DMS153 treated with DMSO at 0.1 percent for 48 hours (cell line): Measurements from ENCODE around the gene RAB34.

ENCODE experiments used
- DNase-seq: peaks from one replicate; lab custom pipeline; 2025; ENCODE audit not compliant: unreplicated experiment; lab: John Stamatoyannopoulos, UW

The RAB34 gene

GRCh38 chr17:28717578-28718332 lies at the start of gene RAB34:
Gene RAB34 (minus strand): TSS chr17:28717868. CDS start chr17:28717266, 602 bp downstream.
- DNase-seq: peak; percentile 66

- no peak for DNase-seq
These were observed 47.4 kb upstream of the RAB34 start for GRCh38 chr17:28765038-28765437.

DNA sequence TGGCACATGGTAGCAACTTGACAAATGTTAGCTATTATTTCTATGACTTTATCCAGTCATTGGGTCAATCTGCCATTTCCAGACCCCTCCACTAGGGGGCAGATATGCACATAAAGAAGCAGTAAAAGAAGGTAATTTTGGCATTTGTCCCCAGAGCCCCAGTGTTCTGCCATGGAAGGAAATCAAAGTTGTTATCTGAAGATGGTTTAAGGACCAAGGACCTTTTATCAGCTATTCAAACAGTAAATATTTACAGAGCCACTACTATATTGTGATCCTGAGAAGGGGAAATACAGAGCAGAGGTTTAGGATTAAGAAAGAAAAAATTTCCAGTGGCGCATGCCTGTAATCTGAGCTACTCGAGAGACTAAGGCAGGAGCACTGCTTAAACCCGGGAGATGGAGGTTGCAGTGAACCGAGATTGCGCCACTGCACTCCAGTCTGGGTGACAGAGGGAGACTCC lies 46.2 kb upstream of the RAB34 start:
- DNase-seq: peak; percentile 49

- DNase-seq: no peak
These were observed 45.6 kb upstream of the RAB34 start for GRCh38 chr17:28763137-28763799.

DNA sequence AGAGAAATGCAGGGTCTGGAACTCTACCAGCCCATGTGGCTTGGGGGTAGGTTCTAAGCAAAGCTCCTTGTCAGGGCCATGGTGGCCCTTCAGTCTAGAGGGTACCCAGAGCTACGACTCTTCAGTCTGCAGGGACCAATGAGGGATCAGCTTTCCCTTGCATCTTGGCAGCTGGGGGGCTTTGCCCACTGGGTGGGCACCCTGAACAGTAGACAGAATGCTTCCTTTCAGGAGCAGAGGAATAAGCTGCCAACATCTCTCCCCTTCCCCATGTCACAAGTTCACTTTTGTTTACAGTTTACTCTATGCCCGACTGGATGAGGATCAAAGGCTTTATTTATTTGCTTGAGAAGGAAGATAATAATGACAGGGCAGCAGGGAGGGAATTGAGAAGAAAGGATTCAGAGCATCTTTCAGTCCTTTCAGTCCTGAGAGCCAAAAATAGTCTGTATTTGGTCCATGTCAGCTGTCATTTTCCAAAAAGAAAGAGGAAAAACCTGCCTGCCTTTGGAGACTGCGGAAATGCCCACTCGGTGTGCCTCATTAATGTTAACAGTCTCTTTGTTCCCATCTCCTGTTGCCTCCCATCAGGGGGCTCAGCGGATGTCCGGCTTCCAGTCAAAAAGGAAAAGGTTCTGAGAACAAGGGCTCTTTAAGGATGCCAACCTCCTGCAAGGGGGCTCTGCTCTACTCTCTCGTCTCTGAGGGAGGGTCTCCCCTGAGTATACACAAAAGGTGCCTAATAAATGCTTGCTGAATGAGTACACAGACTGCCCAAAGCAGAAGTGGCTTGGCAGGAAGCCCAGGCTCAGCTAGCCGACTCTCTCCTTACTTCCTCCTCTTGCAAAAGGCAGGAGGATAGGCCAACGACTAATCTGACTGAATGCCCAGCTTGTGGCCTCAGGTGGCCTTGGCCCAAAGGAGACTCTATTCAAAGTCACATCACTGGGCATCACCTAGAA lies 43.2 kb upstream of the RAB34 start:
- peak; percentile 98 for DNase-seq

- no peak for DNase-seq
These were observed 41.7 kb upstream of the RAB34 start for GRCh38 chr17:28759256-28759865.

DNA sequence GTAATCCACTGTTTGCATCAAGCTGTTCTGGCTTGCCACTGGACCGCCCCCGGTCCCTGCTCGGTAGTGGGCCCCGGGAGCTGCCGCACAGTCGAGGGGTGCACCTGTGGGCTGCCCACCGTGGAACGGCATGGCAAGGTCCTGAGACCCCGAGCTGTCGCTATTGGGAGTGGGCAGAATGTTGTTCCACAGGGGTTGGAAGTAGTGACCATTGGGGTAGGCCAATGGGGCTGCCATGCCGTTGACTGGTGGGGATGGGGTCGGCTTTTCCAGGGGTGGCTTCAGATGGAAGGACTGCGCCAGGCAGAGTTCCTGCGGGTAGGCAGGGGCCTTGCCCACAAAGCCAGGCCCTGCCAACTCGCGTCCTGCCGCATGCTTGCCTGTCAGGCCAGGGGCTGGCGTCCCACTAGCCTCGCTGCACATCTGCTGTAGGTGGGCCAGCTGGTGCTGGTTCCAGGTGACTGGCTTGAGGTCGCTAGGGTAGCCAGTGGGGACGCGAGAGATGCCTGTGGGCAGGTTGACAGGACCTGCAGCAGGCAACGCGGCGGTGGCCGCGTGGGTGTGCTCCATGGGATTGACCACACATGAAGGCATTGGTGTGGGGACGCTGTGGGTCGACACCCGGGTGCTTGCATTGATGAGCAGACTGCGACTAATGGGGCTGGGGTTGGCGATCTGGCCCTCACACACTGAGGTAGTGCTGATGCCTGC lies 40.9 kb upstream of the RAB34 start:
- DNase-seq: no peak

GRCh38 chr17:28756049-28756804 lies 38.6 kb upstream of the RAB34 start:
- DNase-seq: no peak

DNA sequence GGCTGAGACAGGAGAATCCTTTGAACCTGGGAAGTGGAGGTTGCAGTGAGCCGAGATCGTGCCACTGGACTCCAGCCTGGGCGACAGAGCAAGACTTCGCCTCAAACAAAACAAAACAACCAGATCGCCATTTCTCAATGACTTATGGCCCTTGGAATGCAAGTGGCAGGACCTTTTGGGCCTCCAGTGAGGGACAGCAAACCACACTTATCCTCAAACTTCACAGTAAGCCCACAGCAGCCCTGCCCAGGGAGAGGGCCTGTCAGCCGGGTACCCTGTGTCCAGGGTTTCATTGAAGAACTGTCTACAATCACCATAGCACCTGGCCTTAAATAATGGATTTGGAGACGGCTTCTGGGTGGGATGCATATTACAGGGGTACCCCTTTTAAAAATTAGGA lies 37.8 kb upstream of the RAB34 start:
- no peak for DNase-seq

GRCh38 chr17:28751600-28752366 lies 34.1 kb upstream of the RAB34 start:
- DNase-seq: no peak

DNA sequence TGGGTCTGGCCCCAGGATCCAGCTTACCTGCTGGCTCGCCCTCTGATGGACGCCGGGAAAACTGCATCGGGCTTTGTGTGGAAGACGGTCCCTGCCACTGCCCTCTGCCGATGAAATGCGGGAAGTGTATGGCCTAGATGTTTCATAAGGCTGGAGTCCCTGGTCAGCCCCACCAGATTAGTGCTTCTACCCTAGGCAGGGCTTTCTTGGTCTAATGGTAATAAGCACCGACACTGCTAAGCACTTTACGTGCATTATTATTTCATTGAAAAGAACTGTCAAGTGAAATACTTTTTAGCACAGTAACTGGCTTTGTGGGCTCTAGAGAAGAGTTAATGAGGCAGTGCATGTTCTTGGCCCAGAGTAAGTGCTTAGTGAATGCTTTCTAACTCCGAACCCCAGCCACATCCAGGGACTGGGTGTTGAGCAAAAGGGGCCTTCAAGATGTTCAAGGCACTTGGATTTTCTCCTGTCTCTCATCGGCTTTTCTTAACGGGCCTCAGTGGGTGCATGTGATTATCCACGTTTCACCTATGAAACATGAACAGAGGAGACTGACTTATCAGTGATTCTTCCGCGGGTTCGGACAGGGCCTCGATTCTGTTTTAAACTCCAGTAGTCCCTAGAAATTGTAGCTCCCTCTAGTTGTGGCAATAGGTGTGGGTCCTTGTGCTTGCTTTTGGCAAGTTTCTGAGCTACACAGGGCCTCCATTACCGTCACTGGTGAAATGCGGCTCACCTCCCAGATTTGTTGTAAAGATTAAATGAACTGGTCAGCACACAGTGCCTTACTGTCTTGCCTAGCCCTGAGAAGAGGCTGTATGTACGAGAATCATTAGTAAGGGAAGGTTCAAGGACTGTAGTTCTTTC lies 32.7 kb upstream of the RAB34 start:
- peak; percentile 86 for DNase-seq

DNA sequence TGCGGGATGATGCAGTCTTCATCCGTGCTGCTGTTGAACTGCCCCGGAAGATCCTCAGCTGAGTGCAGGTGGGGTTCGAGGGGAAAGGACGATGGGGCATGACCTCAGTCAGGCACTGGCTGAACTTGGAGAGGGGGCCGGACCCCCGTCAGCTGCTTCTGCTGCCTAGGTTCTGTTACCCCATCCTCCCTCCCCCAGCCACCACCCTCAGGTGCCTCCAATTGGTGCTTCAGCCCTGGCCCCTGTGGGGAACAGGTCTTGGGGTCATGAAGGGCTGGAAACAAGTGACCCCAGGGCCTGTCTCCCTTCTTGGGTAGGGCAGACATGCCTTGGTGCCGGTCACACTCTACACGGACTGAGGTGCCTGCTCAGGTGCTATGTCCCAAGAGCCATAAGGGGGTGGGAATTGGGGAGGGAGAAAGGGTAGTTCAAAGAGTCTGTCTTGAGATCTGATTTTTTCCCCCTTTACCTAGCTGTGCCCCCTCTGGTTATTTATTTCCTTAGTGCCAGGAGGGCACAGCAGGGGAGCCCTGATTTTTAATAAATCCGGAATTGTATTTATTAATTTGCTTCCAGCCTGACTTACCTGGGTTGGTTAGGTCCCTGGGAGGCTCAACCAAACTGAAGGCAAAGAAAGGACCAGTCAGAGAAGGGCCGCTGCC lies 32.0 kb upstream of the RAB34 start:
- no peak for DNase-seq

DNA sequence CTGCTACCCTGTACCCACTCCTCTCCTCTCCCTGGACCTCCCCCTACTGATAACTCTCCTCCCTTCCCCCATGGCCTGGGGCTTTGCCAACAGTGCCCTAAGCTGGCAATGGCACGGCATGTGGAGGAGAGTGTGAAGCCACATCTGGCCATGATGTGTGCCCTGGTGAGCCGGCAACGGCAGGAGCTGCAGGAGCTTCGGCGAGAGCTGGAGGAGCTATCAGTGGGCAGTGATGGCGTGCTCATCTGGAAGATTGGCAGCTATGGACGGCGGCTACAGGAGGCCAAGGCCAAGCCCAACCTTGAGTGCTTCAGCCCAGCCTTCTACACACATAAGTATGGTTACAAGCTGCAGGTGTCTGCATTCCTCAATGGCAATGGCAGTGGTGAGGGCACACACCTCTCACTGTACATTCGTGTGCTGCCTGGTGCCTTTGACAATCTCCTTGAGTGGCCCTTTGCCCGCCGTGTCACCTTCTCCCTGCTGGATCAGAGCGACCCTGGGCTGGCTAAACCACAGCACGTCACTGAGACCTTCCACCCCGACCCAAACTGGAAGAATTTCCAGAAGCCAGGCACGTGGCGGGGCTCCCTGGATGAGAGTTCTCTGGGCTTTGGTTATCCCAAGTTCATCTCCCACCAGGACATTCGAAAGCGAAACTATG lies 31.3 kb upstream of the RAB34 start:
- DNase-seq: no peak

GRCh38 chr17:28747801-28748750 lies 30.4 kb upstream of the RAB34 start:
- no peak for DNase-seq

- no peak for DNase-seq
These were observed 29.5 kb upstream of the RAB34 start for GRCh38 chr17:28747051-28747691.
